ENCODE results near the gene TRIB2. TPM values are rescaled to one million over a fixed set of nuclear protein-coding genes. Genes with fewer than 3 reads are reported as not detected.
"Not testable (repeated sequence)": the region's sequence is repeated elsewhere in the genome, so short reads cannot be mapped to it uniquely, and the experiment has no call there.

The TRIB2 gene
- total RNA-seq, 1 donor, result 28.9 TPM

DNA sequence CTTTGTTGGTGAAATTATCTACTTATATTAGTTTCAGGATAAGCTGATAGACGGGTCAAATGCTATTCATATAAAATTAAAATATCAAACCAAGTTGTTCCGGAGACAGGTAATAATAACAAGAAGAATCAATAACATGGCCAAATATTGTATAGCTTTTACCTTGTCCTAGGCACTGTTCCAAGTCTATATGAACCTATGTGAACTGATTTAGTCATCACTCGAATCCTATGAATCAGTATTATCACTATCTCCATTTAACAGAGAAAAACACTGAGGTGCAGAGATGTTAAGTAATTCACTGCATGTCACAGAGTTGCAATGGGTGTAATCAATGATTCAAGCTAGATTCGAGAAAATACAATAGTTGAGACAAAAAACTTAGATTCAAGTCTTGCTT is 40.0 kb upstream of the TRIB2 start:
- no peak overlapping the region for H3K4me3 ChIP-seq (ENCODE audit: low read depth, low read length)
- no peak for DNase-seq (ENCODE audit: low read depth)
- TF ChIP-seq, protein P1, sequence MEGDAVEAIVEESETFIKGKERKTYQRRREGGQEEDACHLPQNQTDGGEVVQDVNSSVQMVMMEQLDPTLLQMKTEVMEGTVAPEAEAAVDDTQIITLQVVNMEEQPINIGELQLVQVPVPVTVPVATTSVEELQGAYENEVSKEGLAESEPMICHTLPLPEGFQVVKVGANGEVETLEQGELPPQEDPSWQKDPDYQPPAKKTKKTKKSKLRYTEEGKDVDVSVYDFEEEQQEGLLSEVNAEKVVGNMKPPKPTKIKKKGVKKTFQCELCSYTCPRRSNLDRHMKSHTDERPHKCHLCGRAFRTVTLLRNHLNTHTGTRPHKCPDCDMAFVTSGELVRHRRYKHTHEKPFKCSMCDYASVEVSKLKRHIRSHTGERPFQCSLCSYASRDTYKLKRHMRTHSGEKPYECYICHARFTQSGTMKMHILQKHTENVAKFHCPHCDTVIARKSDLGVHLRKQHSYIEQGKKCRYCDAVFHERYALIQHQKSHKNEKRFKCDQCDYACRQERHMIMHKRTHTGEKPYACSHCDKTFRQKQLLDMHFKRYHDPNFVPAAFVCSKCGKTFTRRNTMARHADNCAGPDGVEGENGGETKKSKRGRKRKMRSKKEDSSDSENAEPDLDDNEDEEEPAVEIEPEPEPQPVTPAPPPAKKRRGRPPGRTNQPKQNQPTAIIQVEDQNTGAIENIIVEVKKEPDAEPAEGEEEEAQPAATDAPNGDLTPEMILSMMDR (IDR thresholded peaks at IDR 0.05; ENCODE audit: insufficient read depth, low read depth, low read length), result no peak

DNA sequence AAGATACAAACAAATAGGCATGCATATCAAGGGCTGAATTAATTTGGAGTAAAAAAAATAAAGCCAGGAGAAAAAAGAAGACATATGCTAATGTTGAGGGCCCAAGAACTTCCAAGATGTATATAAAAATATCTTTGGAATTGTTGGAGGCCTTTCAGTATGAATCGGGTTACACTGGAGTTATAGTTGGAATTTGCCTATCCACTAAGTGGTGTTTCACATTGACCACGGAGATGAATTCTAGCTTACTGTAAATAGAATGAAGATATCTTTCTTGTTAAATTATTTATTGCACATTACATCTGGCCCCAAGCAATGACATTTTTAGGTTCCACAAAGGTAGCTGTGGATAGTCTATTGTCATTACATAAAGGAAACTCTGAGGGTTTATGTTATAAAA is 38.5 kb upstream of the TRIB2 start:
- no peak overlapping the region for H3K4me3 ChIP-seq (ENCODE audit: low read depth, low read length)
- TF ChIP-seq, protein P1 (IDR thresholded peaks at IDR 0.05; ENCODE audit: insufficient read depth, low read depth, low read length), result no peak
- no peak for DNase-seq (ENCODE audit: low read depth)

DNA sequence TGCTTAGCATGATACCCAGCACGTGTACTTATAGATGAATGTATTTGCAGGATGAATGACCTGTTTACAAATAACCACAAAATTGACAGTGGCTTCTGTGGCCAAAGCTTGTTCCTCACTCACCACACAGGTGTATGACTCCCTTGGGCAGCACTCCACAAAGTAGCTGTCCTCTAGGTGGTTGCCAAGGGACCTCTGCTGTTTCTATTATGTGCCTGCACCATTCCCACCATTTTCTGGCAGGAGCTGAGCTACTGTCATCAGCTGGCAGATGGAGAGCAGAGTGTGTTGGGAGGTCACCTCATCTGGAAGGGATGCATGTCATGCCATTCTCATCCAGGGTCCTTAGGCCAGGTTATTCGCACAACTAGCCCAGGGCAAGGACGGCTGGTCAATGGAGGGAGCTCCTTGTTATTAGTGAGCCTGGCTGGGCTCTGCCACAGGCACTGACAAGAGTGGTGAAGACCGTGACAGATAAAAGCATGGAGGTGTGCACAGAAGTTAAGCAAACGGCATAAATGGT is 37.1 kb upstream of the TRIB2 start:
- TF ChIP-seq, protein P1 (IDR thresholded peaks at IDR 0.05; ENCODE audit: insufficient read depth, low read depth, low read length), result no peak
- DNase-seq (ENCODE audit: low read depth), result no peak
- no peak overlapping the region for H3K4me3 ChIP-seq (ENCODE audit: low read depth, low read length)

DNA sequence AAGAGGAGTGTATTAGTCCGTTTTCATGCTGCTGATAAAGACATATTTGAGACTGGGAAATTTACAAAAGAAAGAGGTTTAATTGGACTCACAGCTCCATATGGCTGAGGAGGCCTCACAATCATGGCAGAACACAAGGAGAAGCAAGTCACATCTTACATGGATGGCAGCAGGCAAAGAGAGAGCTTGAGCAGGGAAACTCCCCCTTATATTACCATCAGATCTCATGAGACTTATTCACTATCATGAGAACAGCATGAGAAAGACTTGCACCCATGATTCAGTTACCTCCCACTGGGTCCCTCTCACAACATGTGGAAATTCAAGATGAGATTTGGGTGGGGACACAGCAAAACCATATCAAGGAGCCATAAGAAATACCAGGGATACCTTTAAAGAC is 36.6 kb upstream of the TRIB2 start:
- not testable (repeated sequence) for DNase-seq (ENCODE audit: low read depth); H3K4me3 ChIP-seq (ENCODE audit: low read depth, low read length)

DNA sequence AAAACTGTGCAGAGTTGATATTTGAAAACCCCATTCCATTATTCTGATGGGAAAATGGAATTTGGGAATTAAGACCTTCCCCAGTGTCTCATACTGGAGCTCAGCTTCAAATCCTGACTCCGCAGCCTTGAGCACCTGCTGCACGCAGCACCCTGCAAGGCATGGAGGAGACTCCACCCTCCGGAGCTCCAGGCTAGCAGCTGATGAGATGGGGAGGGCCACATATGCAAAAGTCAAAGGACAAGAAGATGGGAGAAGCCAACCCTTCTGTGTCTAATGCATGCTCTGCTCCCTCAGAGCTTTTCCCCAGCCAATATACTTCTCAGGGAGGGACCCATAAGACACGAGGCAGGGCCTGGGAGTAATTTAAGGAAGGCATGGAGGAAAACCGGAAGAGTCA is 34.7 kb upstream of the TRIB2 start:
- H3K4me3 ChIP-seq (ENCODE audit: low read depth, low read length), result no peak overlapping the region
- TF ChIP-seq, protein P1 (IDR thresholded peaks at IDR 0.05; ENCODE audit: insufficient read depth, low read depth, low read length), result no peak
- DNase-seq (ENCODE audit: low read depth), result no peak

DNA sequence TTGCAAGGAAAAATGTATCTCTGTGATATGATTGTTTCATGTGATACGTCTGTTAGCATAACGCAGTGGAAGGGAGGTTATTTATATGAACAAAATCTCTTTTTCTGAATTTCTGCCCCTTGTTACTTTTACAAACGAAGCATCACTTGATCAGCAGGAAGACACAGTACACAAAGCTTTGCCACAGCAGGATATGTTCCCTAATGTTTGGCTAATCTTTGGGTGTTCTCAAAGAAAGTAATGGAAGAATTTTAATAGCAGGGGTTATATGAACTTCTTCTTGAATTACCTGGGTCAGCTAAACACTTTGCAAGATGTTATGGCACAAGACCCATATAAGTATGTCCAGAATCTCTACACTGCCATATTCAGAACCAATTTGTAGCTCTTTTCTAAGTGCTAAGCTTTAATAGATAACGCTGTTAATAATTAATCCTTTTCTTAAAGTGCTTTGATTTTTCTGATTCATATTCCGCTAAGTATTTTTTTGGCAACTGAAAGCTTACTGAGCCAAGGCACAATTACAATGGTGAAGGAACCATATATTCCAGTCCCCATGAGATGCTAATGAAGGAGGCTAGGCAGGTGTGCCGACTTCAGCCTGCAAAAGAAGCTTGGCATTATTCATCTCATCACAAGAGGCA is 33.2 kb upstream of the TRIB2 start:
- TF ChIP-seq, protein P1 (IDR thresholded peaks at IDR 0.05; ENCODE audit: insufficient read depth, low read depth, low read length), result no peak
- no peak for DNase-seq (ENCODE audit: low read depth)
- H3K4me3 ChIP-seq (ENCODE audit: low read depth, low read length), result no peak overlapping the region

DNA sequence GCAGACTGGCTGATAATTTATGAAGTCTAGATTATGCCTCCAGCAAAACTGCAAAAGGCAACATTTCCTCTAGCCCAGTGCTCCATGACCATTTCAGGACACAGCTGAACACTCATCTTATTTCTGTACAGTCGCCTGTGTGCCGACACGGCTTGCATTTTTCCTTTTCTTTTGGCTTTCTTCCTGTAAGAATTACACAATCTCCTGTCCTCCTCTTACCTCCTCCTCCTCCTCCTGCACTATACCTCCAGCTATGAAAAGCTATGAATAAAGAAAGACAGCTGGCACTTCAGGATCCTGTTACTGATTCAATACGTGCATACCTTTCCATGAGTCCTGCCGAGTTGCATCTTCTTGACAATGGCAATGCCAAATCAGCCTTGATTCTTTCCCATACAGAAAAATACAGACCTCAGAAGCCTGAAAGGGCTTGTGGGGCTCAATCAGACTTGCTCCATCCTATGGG is 32.2 kb upstream of the TRIB2 start:
- H3K4me3 ChIP-seq (ENCODE audit: low read depth, low read length), result no peak overlapping the region
- TF ChIP-seq, protein P1 (IDR thresholded peaks at IDR 0.05; ENCODE audit: insufficient read depth, low read depth, low read length), result no peak
- DNase-seq (ENCODE audit: low read depth), result peak; percentile 68
